ENCODE data around the gene CNRIP1.
A peak's percentile ranks its signal among the peaks of the same experiment; 100 is the strongest.

CNRIP1 gene

GRCh38 chr2:68282811-68283418, 36.8 kb downstream of the CNRIP1 start:
- Histone ChIP-seq H2BK15ac (ENCODE audit: low read depth, poor library complexity, severe bottlenecking) (no peak overlapping the region), H3K79me1 (replicated peaks; ENCODE audit: low read length, poor library complexity, severe bottlenecking) (no peaks in the 10 kb centered on the region), H3K14ac (ENCODE audit: low read length in 2 of 2) (no peak overlapping the region), H3K36me3 (ENCODE audit: control insufficient read depth in 1 of 2, insufficient read depth in 2 of 2, low read depth in 1 of 2, low read length in 2 of 2) (no peaks in the 10 kb centered on the region), H3K23ac (ENCODE audit: low read length in 2 of 2) (no peak overlapping the region), H3K18ac (ENCODE audit: low read depth in 1 of 2, low read length in 2 of 2) (no peak overlapping the region), H2AK5ac (ENCODE audit: low read length, severe bottlenecking) (no peak overlapping the region), H2BK12ac (ENCODE audit: low read length in 2 of 2) (no peak overlapping the region), H2BK120ac (ENCODE audit: low read depth, low read length) (no peak overlapping the region), H2BK5ac (ENCODE audit: low read depth, low read length, poor library complexity, severe bottlenecking) (no peak overlapping the region), H3K27me3 (ENCODE audit: control insufficient read depth in 1 of 2, insufficient read depth in 1 of 2, low read length in 2 of 2) (no peaks in the 10 kb centered on the region), H3K9me3 (ENCODE audit: control insufficient read depth, low read length) (no peaks in the 10 kb centered on the region), H3K4me3 (ENCODE audit: insufficient read depth in 1 of 2, low read depth in 1 of 2, low read length in 2 of 2) (no peak overlapping the region), H3K4me1 (ENCODE audit: control insufficient read depth, insufficient read depth, low read depth, low read length) (no peaks in the 10 kb centered on the region), H3K4ac (ENCODE audit: low read depth in 1 of 2, low read length in 2 of 2) (no peak overlapping the region), H3K9ac (ENCODE audit: low read length) (no peak overlapping the region), H4K91ac (ENCODE audit: low read length) (no peak overlapping the region), H4K8ac (ENCODE audit: low read length) (no peak overlapping the region), H3K27ac (ENCODE audit: low read length, poor library complexity, severe bottlenecking) (no peak overlapping the region), H3K4me2 (ENCODE audit: low read length, poor library complexity, severe bottlenecking) (no peak overlapping the region), H2AFZ (ENCODE audit: low read depth, low read length) (no peak overlapping the region)
- 33% methylated on average over 3 of the region's 5 CpGs for WGBS
- DNase-seq: peak; percentile 54

DNA sequence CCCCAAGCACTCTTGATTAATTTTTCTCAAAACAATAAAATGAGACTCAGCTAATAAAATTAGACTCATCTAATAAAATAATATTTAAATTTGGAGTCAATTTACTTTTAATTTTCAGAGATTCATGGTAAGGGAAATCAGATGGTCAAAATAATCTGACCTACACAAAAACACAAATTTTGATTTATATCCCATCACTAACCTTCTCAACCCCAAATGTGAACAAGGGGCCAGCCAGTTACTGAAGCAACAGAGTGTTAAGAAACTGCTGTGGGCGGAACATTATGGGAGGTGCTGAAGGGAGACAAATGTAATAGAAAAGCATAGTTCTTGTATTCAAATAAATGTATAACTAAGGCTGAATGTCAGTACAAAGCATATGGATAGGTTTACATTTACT, 39.0 kb downstream of the CNRIP1 start:
- no peak overlapping the region for H3K4me2 ChIP-seq (ENCODE audit: low read length, poor library complexity, severe bottlenecking)
- H3K23ac ChIP-seq (ENCODE audit: low read length in 2 of 2): no peak overlapping the region
- H3K14ac ChIP-seq (ENCODE audit: low read length in 2 of 2): no peak overlapping the region
- H2BK120ac ChIP-seq (ENCODE audit: low read depth, low read length): no peak overlapping the region
- no peaks in the 10 kb centered on the region for H3K4me1 ChIP-seq (ENCODE audit: control insufficient read depth, insufficient read depth, low read depth, low read length)
- H2AFZ ChIP-seq (ENCODE audit: low read depth, low read length): no peak overlapping the region
- WGBS: 100% methylated on average over 1 of the region's 1 CpG
- H2AK5ac ChIP-seq (ENCODE audit: low read length, severe bottlenecking): no peak overlapping the region
- no peak overlapping the region for H3K4me3 ChIP-seq (ENCODE audit: insufficient read depth in 1 of 2, low read depth in 1 of 2, low read length in 2 of 2)
- H2BK15ac ChIP-seq (ENCODE audit: low read depth, poor library complexity, severe bottlenecking): no peak overlapping the region
- H4K91ac ChIP-seq (ENCODE audit: low read length): no peak overlapping the region
- H3K79me1 ChIP-seq (replicated peaks; ENCODE audit: low read length, poor library complexity, severe bottlenecking): no peaks in the 10 kb centered on the region
- no peak overlapping the region for H3K18ac ChIP-seq (ENCODE audit: low read depth in 1 of 2, low read length in 2 of 2)
- H3K36me3 ChIP-seq (ENCODE audit: control insufficient read depth in 1 of 2, insufficient read depth in 2 of 2, low read depth in 1 of 2, low read length in 2 of 2): no peaks in the 10 kb centered on the region
- H3K9me3 ChIP-seq (ENCODE audit: control insufficient read depth, low read length): no peaks in the 10 kb centered on the region
- no peak overlapping the region for H2BK5ac ChIP-seq (ENCODE audit: low read depth, low read length, poor library complexity, severe bottlenecking)
- H3K27me3 ChIP-seq (ENCODE audit: control insufficient read depth in 1 of 2, insufficient read depth in 1 of 2, low read length in 2 of 2): no peaks in the 10 kb centered on the region
- no peak for DNase-seq
- H3K9ac ChIP-seq (ENCODE audit: low read length): no peak overlapping the region
- H3K4ac ChIP-seq (ENCODE audit: low read depth in 1 of 2, low read length in 2 of 2): no peak overlapping the region
- H2BK12ac ChIP-seq (ENCODE audit: low read length in 2 of 2): no peak overlapping the region
- H3K27ac ChIP-seq (ENCODE audit: low read length, poor library complexity, severe bottlenecking): no peak overlapping the region
- H4K8ac ChIP-seq (ENCODE audit: low read length): no peak overlapping the region

GRCh38 chr2:68280348-68280747, 39.4 kb downstream of the CNRIP1 start:
- no peak overlapping the region for H4K8ac ChIP-seq (ENCODE audit: low read length)
- H3K23ac ChIP-seq (ENCODE audit: low read length in 2 of 2): no peak overlapping the region
- H3K14ac ChIP-seq (ENCODE audit: low read length in 2 of 2): no peak overlapping the region
- H2BK5ac ChIP-seq (ENCODE audit: low read depth, low read length, poor library complexity, severe bottlenecking): no peak overlapping the region
- H4K91ac ChIP-seq (ENCODE audit: low read length): no peak overlapping the region
- no peak overlapping the region for H3K18ac ChIP-seq (ENCODE audit: low read depth in 1 of 2, low read length in 2 of 2)
- no peak overlapping the region for H3K4me3 ChIP-seq (ENCODE audit: insufficient read depth in 1 of 2, low read depth in 1 of 2, low read length in 2 of 2)
- no peaks in the 10 kb centered on the region for H3K27me3 ChIP-seq (ENCODE audit: control insufficient read depth in 1 of 2, insufficient read depth in 1 of 2, low read length in 2 of 2)
- no peak overlapping the region for H3K4me2 ChIP-seq (ENCODE audit: low read length, poor library complexity, severe bottlenecking)
- no peak overlapping the region for H2BK15ac ChIP-seq (ENCODE audit: low read depth, poor library complexity, severe bottlenecking)
- 67% methylated on average over 1 of the region's 1 CpG for WGBS
- H3K27ac ChIP-seq (ENCODE audit: low read length, poor library complexity, severe bottlenecking): no peak overlapping the region
- H3K4ac ChIP-seq (ENCODE audit: low read depth in 1 of 2, low read length in 2 of 2): no peak overlapping the region
- H3K9me3 ChIP-seq (ENCODE audit: control insufficient read depth, low read length): no peaks in the 10 kb centered on the region
- no peak overlapping the region for H2AK5ac ChIP-seq (ENCODE audit: low read length, severe bottlenecking)
- no peak overlapping the region for H2BK120ac ChIP-seq (ENCODE audit: low read depth, low read length)
- H2BK12ac ChIP-seq (ENCODE audit: low read length in 2 of 2): no peak overlapping the region
- no peak for DNase-seq
- no peak overlapping the region for H3K9ac ChIP-seq (ENCODE audit: low read length)
- no peak overlapping the region for H2AFZ ChIP-seq (ENCODE audit: low read depth, low read length)
- H3K36me3 ChIP-seq (ENCODE audit: control insufficient read depth in 1 of 2, insufficient read depth in 2 of 2, low read depth in 1 of 2, low read length in 2 of 2): no peaks in the 10 kb centered on the region
- no peaks in the 10 kb centered on the region for H3K4me1 ChIP-seq (ENCODE audit: control insufficient read depth, insufficient read depth, low read depth, low read length)
- H3K79me1 ChIP-seq (replicated peaks; ENCODE audit: low read length, poor library complexity, severe bottlenecking): no peaks in the 10 kb centered on the region

DNA sequence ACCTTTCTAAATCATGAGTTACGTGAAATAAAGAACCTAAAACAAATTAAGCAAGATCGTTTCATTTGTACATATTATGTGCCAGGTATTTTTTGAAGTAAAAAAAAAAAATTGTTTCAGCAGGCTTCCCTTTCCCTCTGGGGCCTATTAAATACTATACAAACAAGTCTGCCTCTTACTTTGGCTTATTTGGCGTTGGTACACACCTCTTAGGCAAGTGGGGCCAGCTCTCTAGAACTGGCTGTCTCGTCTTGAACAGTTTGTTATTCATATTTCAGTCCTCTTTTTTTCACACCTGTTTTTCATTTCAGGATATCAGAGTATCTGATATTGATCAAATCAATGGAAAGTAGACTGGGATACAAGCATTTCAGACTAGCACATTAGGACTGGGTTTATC, 40.1 kb downstream of the CNRIP1 start:
- no peak for DNase-seq
- WGBS: 87% methylated on average over 1 of the region's 4 CpGs

More for the DNA sequence above, 40.1 kb downstream of the CNRIP1 start:
- H3K27me3 ChIP-seq (ENCODE audit: control insufficient read depth in 1 of 2, insufficient read depth in 1 of 2, low read length in 2 of 2): no peaks in the 10 kb centered on the region
- H3K9me3 ChIP-seq (ENCODE audit: control insufficient read depth, low read length): no peaks in the 10 kb centered on the region
- H2BK5ac ChIP-seq (ENCODE audit: low read depth, low read length, poor library complexity, severe bottlenecking): no peak overlapping the region
- H2AFZ ChIP-seq (ENCODE audit: low read depth, low read length): no peak overlapping the region
- no peak overlapping the region for H2BK120ac ChIP-seq (ENCODE audit: low read depth, low read length)
- H3K79me1 ChIP-seq (replicated peaks; ENCODE audit: low read length, poor library complexity, severe bottlenecking): no peaks in the 10 kb centered on the region
- no peak overlapping the region for H3K9ac ChIP-seq (ENCODE audit: low read length)
- no peak overlapping the region for H3K4ac ChIP-seq (ENCODE audit: low read depth in 1 of 2, low read length in 2 of 2)
- H3K4me1 ChIP-seq (ENCODE audit: control insufficient read depth, insufficient read depth, low read depth, low read length): no peaks in the 10 kb centered on the region
- no peak overlapping the region for H4K91ac ChIP-seq (ENCODE audit: low read length)
- H3K23ac ChIP-seq (ENCODE audit: low read length in 2 of 2): no peak overlapping the region
- no peak overlapping the region for H2BK15ac ChIP-seq (ENCODE audit: low read depth, poor library complexity, severe bottlenecking)
- H3K14ac ChIP-seq (ENCODE audit: low read length in 2 of 2): no peak overlapping the region
- no peak overlapping the region for H2AK5ac ChIP-seq (ENCODE audit: low read length, severe bottlenecking)
- no peak overlapping the region for H4K8ac ChIP-seq (ENCODE audit: low read length)
- H3K18ac ChIP-seq (ENCODE audit: low read depth in 1 of 2, low read length in 2 of 2): no peak overlapping the region
- no peak overlapping the region for H3K4me3 ChIP-seq (ENCODE audit: insufficient read depth in 1 of 2, low read depth in 1 of 2, low read length in 2 of 2)
- no peak overlapping the region for H3K27ac ChIP-seq (ENCODE audit: low read length, poor library complexity, severe bottlenecking)
- H3K36me3 ChIP-seq (ENCODE audit: control insufficient read depth in 1 of 2, insufficient read depth in 2 of 2, low read depth in 1 of 2, low read length in 2 of 2): no peaks in the 10 kb centered on the region
- no peak overlapping the region for H3K4me2 ChIP-seq (ENCODE audit: low read length, poor library complexity, severe bottlenecking)
- H2BK12ac ChIP-seq (ENCODE audit: low read length in 2 of 2): no peak overlapping the region
